Diencephalon (tissue), 1 donor: ENCODE data around the gene ZNF337. TPM values are rescaled to one million over a fixed set of nuclear protein-coding genes. Genes with fewer than 3 reads are reported as not detected.

Experiments
- small RNA-seq: library from RNA; depleted of rRNA; stranded (forward); fragments of <200 nt; gene quantifications from one replicate; pipeline ENCODE3, GENCODE V24; 2014
- total RNA-seq: library from RNA; depleted of rRNA; stranded (reverse); fragments of >200 nt; gene quantifications from one replicate; pipeline ENCODE4 v1.2.3, GENCODE V29; 2014

ZNF337 gene
- total RNA-seq, result 19.6 TPM

GRCh38 chr20:25696371-25697131, at the start of gene ZNF337:
ZNF337 (minus strand) TSS chr20:25696853; CDS start chr20:25686417, 10,436 bp downstream.

Small RNA genes within 50 kb of the gene (small RNA-seq; reads per million reads assigned to genes)
- gene RN7SL594P, result not detected

Other genes with a start within 250 kb of the ZNF337 start
- gene NINL, start 111.3 kb downstream of the ZNF337 start, total RNA-seq, result 22.1 TPM
- 8.5 TPM for gene NANP, start 72.8 kb downstream of the ZNF337 start, total RNA-seq